ENCODE measurements around the gene WDR88. TPM values are rescaled to one million over a fixed set of nuclear protein-coding genes. Genes with fewer than 3 reads are reported as not detected.

WDR88 gene
- total RNA-seq, 6 donors from 2014 or later: 0.34 TPM; not detected in 5

DNA sequence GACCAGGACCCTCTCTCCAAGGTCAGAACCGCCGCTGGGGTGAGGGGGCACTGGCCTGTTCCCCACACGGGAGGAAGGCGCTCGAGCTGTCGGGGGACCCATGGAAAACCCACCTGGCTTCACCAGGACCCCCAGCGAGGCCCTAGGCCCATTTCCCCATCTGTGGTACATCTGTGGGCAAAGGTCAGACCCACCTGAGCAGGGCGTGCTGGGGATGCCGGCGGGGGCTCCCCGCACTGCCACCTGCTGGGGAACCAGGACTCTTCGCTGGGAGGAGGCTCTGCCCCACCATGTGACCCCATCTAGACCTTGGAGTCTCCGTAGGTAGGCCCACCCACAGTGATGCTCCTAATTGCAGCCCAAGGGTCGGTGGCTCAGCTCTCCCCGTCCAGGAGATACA is 511 bp downstream of the WDR88 start:
- DNase-seq (no peak), ATAC-seq (ENCODE audit: low FRiP score in 2 of 2) (peak in 1 of 2 donors; percentile 12)
- Histone ChIP-seq H3K9me3 (no peaks in the 10 kb centered on the region), H3K36me3 (peaks cover 5 to 40% (median 29%) of the 10 kb centered on the region in 4 donors), H3K4me1 (peaks cover 0 to 6% (median 0%) of the 10 kb centered on the region in 4 donors), H3K27me3 (peaks cover 0 to 11% (median 2%) of the 10 kb centered on the region in 4 donors), H3K4me3 (no peak overlapping the region), H3K27ac (no peak overlapping the region)
- WGBS, 2 donors: 86 to 96% methylated on average over 4 to 15 of the region's 15 CpGs
- TF ChIP-seq POLR2AphosphoS5 (IDR thresholded peaks at IDR 0.05) (no peak), CTCF (IDR thresholded peaks at IDR 0.05) (no peak), POLR2A (IDR thresholded peaks at IDR 0.05) (no peak), EP300 (IDR thresholded peaks at IDR 0.05) (no peak)

- Histone ChIP-seq H3K4me1 (peaks cover 0 to 6% (median 0%) of the 10 kb centered on the region in 4 donors), H3K27ac (no peak overlapping the region), H3K27me3 (peaks cover 0 to 11% (median 2%) of the 10 kb centered on the region in 4 donors), H3K9me3 (no peaks in the 10 kb centered on the region), H3K4me3 (no peak overlapping the region), H3K36me3 (peaks cover 5 to 29% (median 21%) of the 10 kb centered on the region in 4 donors)
- WGBS, 2 donors: 45 to 51% methylated on average over 10 to 13 of the region's 13 CpGs
- ATAC-seq (ENCODE audit: low FRiP score in 2 of 2) (no peak), DNase-seq (no peak)
- TF ChIP-seq EP300 (IDR thresholded peaks at IDR 0.05) (no peak), POLR2AphosphoS5 (IDR thresholded peaks at IDR 0.05) (no peak), CTCF (IDR thresholded peaks at IDR 0.05) (no peak), POLR2A (IDR thresholded peaks at IDR 0.05) (no peak)
Measured at GRCh38 chr19:33133438-33134031, 1.6 kb downstream of the WDR88 start.

GRCh38 chr19:33134571-33135041 is 2.7 kb downstream of the WDR88 start:
- H3K9me3 ChIP-seq: no peaks in the 10 kb centered on the region
- TF ChIP-seq CTCF (IDR thresholded peaks at IDR 0.05) (no peak), EP300 (IDR thresholded peaks at IDR 0.05) (no peak), POLR2A (IDR thresholded peaks at IDR 0.05) (no peak), POLR2AphosphoS5 (IDR thresholded peaks at IDR 0.05) (no peak)
- WGBS, 2 donors: 11 to 14% methylated on average over 17 to 37 of the region's 38 CpGs
- no peak overlapping the region for H3K4me3 ChIP-seq
- H3K4me1 ChIP-seq: peaks cover 0 to 6% (median 0%) of the 10 kb centered on the region in 4 donors
- DNase-seq: peak in 1 of 2 donors; percentile 83
- peaks cover 0 to 11% (median 2%) of the 10 kb centered on the region in 4 donors for H3K27me3 ChIP-seq
- H3K36me3 ChIP-seq: peaks cover 5 to 20% (median 14%) of the 10 kb centered on the region in 4 donors
- no peak for ATAC-seq (ENCODE audit: low FRiP score in 2 of 2)
- H3K27ac ChIP-seq: no peak overlapping the region

- no peaks in the 10 kb centered on the region for H3K9me3 ChIP-seq
- TF ChIP-seq POLR2A (IDR thresholded peaks at IDR 0.05) (no peak), POLR2AphosphoS5 (IDR thresholded peaks at IDR 0.05) (no peak), EP300 (IDR thresholded peaks at IDR 0.05) (no peak), CTCF (IDR thresholded peaks at IDR 0.05) (no peak)
- ATAC-seq (ENCODE audit: low FRiP score in 2 of 2): no peak
Measured at GRCh38 chr19:33139165-33139564, 7.3 kb downstream of the WDR88 start.

More at GRCh38 chr19:33139165-33139564, 7.3 kb downstream of the WDR88 start:
- no peak overlapping the region for H3K4me3 ChIP-seq
- H3K4me1 ChIP-seq: peaks cover 0 to 11% (median 2%) of the 10 kb centered on the region in 4 donors
- H3K36me3 ChIP-seq: no peaks in the 10 kb centered on the region
- DNase-seq: peak in 1 of 2 donors; percentile 38
- H3K27me3 ChIP-seq: peaks cover 0 to 11% (median 2%) of the 10 kb centered on the region in 4 donors
- no peak overlapping the region for H3K27ac ChIP-seq
- 62 to 66% methylated on average over 3 to 4 of the region's 4 CpGs for WGBS, 2 donors
